GM10248 (cell line): Measurements from ENCODE around the gene CANX.
"Not testable (repeated sequence)": the region's sequence is repeated elsewhere in the genome, so short reads cannot be mapped to it uniquely, and the experiment has no call there.

Experiments
- CTCF ChIA-PET: fragments of 300-600 bp; sonication (Branson Sonifier 250); formaldehyde crosslinking; extraction: SDS; loops from one replicate; lab custom pipeline; 2021; ENCODE audit warnings: antibody characterized with exemption; lab: Yijun Ruan, JAX
- POLR2A ChIA-PET: fragments of 350-650 bp; sonication (Branson Sonifier 250); formaldehyde crosslinking; extraction: SDS; loops from one replicate; lab custom pipeline; 2020; ENCODE audit warnings: antibody characterized with exemption; lab: Yijun Ruan, JAX
- DNase-seq: peaks from one replicate; pipeline ENCODE4 v3.0.0; 2012; ENCODE audit errors: extremely low spot score
- CTCF ChIP-seq: IDR thresholded peaks from 2 replicates; pipeline ENCODE4 v1.5.1; 2012; ENCODE audit warnings: mild to moderate bottlenecking, low read depth; ENCODE audit errors: extremely low read depth, missing control alignments, control extremely low read depth

The CANX gene, protein sequence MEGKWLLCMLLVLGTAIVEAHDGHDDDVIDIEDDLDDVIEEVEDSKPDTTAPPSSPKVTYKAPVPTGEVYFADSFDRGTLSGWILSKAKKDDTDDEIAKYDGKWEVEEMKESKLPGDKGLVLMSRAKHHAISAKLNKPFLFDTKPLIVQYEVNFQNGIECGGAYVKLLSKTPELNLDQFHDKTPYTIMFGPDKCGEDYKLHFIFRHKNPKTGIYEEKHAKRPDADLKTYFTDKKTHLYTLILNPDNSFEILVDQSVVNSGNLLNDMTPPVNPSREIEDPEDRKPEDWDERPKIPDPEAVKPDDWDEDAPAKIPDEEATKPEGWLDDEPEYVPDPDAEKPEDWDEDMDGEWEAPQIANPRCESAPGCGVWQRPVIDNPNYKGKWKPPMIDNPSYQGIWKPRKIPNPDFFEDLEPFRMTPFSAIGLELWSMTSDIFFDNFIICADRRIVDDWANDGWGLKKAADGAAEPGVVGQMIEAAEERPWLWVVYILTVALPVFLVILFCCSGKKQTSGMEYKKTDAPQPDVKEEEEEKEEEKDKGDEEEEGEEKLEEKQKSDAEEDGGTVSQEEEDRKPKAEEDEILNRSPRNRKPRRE

DNA sequence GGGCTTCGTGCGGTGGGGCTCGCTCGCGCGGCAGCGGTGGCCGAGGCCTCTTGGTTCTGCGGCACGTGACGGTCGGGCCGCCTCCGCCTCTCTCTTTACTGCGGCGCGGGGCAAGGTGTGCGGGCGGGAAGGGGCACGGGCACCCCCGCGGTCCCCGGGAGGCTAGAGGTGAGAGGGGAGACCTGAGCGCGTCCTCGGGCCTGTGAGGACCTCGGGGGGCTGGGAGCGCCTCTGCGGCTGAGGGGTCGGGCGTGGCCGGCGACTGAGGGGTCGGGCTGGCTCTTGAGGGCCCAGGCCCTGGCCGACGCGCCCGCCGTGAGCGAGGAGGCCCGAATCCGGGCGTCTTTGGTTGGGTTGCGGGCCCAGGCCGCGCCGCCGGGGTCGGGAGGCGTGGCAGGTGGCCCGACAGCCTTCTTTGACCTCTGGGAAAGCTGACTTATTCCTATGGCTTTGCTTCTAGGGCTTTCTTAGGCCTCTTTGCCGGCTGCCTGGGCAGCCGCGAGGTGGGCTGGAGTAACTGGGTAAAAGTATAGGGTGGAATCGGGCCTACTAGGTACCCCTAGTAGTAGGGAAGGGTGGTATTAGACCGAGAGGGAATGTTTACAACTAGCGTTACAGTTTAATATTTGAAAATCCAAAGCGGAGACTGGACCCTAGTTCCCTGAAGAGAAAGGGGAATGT, at the start of gene CANX:
Gene CANX (plus strand): TSS at position 33 of the 681 bp plus-strand sequence. CDS start 6,715 bp downstream, outside the sequence.
- TF ChIP-seq CTCF = no peak
- ChIA-PET POLR2A (no interaction called here), CTCF (interaction anchor here (1.3 kb wide), 1 partner anchor 12 kb away, joined by 3 read pairs; no protein-coding TSS in a partner anchor)
- DNase-seq = no peak

- DNase-seq, POLR2A ChIA-PET, CTCF ChIA-PET: not testable (repeated sequence)
Measured at GRCh38 chr5:179649166-179649703, 49.5 kb upstream of the CANX start.

GRCh38 chr5:179650245-179650644, 48.5 kb upstream of the CANX start:
- DNase-seq, CTCF ChIA-PET: not testable (repeated sequence)
- POLR2A ChIA-PET = interaction anchor here (0.7 kb wide), 1 partner anchor 29 kb away, joined by 3 read pairs; no protein-coding TSS in a partner anchor

DNA sequence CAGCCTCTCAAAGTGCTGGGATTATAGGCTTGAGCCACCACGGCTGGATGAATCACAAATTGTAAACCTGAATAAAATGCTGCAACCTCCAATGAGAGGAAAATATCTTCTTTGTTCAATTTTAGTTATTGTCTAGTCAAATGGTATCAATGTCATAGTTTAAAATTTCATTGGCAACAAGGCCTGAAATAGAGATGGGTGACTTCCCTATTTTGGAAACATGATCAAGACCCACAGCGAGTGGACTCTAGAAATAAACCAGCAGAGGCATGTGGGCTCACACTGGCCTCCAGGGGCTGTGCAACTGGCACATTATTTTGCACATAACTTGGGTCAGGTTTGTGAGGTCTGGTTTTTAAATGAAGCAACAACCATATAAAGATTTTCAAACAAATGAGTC, 45.6 kb upstream of the CANX start:
- POLR2A ChIA-PET, CTCF ChIA-PET, DNase-seq: not testable (repeated sequence)

DNA sequence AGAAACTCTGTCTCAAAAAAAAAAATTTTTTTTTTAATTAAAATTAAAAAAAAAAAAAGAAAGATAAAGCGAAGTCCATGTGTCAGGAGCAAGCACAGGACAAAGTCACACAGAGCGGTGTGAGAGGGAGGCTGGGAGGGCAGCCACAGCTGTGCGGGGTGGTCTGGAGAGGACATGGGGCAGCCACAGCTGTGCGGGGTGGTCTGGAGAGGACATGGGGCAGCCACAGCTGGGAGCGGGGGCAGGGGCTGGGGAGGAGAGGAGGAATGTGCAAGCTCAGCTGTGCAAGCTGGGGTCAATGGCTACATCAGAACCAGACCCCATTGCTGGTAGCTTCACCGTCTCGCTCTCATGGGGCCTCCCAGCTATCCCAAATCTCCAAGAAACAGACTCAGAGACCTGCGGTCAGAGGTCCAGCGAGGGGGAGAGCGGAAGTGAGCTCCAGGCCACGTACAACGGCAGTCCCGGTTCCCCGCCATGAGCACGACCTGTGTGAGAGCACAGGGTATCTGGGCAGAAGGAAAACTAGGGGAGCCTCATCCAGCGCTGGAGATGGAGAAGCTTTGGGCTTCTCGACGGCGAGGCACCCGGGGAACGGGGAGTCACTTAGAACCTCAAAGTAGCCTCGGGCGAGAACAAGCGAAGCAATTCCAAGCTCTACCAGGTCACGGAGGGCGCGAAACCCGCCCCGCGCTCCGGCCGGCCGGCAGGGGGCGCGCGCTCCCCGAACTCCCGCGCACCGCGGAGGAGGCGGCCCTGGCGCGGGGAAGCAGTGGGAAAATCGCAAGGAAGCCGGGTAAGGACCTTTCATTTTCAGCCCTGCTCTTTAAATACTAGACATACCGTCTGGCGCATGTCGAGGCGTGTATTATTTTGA, 41.2 kb upstream of the CANX start:
- CTCF ChIA-PET, DNase-seq, POLR2A ChIA-PET: not testable (repeated sequence)

- POLR2A ChIA-PET, CTCF ChIA-PET, DNase-seq: not testable (repeated sequence)
Measured at GRCh38 chr5:179658179-179658856, 40.4 kb upstream of the CANX start.

- ChIA-PET CTCF (interaction anchor here (1.3 to 2.1 kb wide), 3 partner anchors 9 to 23 kb away, joined by 3 to 8 read pairs (median 5); no protein-coding TSS in a partner anchor), POLR2A (interaction anchor here (1.9 kb wide), 1 partner anchor 38 kb away, joined by 5 read pairs; the partner anchor contains the start of gene HNRNPH1)
- not testable (repeated sequence) for DNase-seq
Measured at GRCh38 chr5:179661647-179662046, 37.1 kb upstream of the CANX start.

DNA sequence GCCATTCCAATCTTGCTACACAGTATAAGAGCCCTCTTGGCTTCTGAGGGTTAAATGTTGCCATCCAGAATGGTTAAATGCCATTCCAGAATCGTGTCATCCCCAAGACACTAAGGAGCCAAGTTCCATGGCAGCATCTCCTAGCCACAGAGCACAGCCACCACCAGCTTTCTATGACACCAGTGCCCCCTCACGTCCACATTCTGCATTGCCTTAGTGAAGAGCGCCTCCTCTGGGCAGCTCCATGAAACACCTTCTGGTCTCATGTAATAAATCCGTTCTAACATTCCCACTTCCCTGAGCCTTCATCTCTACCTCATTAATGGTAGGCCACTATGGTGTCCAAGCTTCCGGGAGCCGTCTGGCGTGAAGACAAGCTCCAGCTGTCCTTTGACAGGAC, 30.4 kb upstream of the CANX start:
- ChIA-PET CTCF (interaction anchor here (0.8 to 2.5 kb wide), 10 partner anchors 8 to 501 kb away, joined by 3 to 17 read pairs (median 4); partner anchors contain the start of gene CBY3), POLR2A (interaction anchor here (1.5 kb wide), 1 partner anchor 45 kb away, joined by 4 read pairs; the partner anchor contains the start of gene HNRNPH1)
- DNase-seq = peak; percentile 51
- TF ChIP-seq CTCF = peak; percentile 65
